ENCODE results near the gene MARS1. TPM values are rescaled to one million over a fixed set of nuclear protein-coding genes. Genes with fewer than 3 reads are reported as not detected.

Gene MARS1
- total and polyA plus RNA-seq, 5 experiments from 2014 or later, result 81.0 to 386 (median 93.5) TPM

DNA sequence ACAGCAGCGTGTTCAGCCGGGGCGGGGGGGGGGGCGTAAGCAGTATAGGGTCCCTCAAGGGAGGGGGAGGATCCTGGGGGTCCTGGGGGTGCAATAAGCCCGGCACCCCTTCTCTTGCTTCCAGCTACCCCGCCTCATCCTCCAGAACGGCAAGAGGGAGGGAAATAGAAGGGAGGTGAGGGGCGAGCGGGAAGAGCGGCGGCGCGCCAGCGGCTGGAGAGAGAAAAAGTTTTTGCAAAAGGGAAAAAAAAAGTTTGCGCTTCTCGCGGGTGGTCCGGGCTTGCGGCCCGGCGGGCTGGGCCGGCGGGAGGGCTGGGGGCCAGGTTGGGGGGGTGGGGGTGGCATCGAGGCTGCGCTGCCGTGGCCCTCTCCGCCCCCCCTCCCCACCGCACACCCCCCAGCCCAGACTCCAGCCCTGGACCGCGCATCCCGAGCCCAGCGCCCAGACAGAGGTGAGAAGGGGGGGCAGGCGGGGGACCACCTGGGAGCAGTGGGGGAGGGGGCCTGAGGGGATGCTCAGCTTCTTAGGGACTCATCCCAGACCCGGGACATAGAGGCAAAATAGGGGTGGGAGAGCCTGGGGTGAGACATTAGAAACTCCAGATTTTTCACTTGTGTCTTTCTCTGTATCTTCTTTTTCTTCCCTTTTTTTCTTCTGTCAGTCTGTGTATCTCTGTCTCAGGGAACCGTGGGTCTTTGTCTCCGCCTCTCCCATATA is 28.0 kb upstream of the MARS1 start, which contains the start of gene GLI1:
GLI1 (plus strand) TSS at position 36 of the 718 bp plus-strand sequence. CDS start 3,907 bp downstream, outside the sequence.
- Mint-ChIP-seq H3K27ac (peak within 1 kb of the TSS; percentile 92 to 99 (median 97)), H3K9me3 (no peaks in the 10 kb centered on the region), H3K36me3 (no peaks in the 10 kb centered on the region), H3K4me3 (peak within 1 kb of the TSS; percentile 80 to 99 (median 96)), H3K4me1 (peaks cover 32 to 64% (median 46%) of the 10 kb centered on the region in 4 donors), H3K27me3 (peaks cover 0 to 3% (median 0%) of the 10 kb centered on the region in 5 donors)
- POLR2A ChIA-PET, result interaction anchor here (0.6 to 7.5 kb wide), 9 partner anchors 10 to 349 kb away, joined by 3 to 133 read pairs (median 10); partner anchors contain the start of genes ARHGAP9, DDIT3 and STAT6
- DNase-seq, result no peak
- ATAC-seq, result no peak

DNA sequence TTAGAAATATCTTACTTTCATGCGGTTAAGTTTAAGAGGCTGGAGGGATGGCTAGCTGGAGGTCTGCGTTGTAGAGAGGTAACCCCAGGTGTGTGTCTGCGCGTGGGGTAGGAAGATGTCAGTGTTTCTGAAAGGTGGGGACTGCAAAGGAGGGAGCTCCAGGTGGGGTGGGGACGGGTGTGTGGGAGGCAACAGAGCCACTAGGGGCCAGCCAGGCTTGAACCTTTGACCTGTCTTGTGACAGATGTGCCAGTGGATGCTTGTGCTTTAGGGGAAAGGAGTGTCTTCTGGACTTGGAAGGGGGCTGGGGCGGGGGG is 27.4 kb upstream of the MARS1 start:
- no peak for ATAC-seq
- no peaks in the 10 kb centered on the region for H3K36me3 Mint-ChIP-seq
- peaks cover 0 to 3% (median 0%) of the 10 kb centered on the region in 5 donors for H3K27me3 Mint-ChIP-seq
- POLR2A ChIA-PET, result interaction anchor here (1.2 to 7.5 kb wide), 4 partner anchors 13 to 59 kb away, joined by 7 to 133 read pairs (median 23); partner anchors contain the start of genes ARHGAP9 and DDIT3
- peak in 5 of 10 donors; percentile 31 to 71 (median 40) for DNase-seq
- H3K4me1 Mint-ChIP-seq, result peaks cover 32 to 63% (median 46%) of the 10 kb centered on the region in 4 donors
- no peaks in the 10 kb centered on the region for H3K9me3 Mint-ChIP-seq
- peak overlapping the region; percentile 79 to 94 (median 89) for H3K4me3 Mint-ChIP-seq
- peak overlapping the region in 9 of 10 donors; percentile 45 to 95 (median 85) for H3K27ac Mint-ChIP-seq

DNA sequence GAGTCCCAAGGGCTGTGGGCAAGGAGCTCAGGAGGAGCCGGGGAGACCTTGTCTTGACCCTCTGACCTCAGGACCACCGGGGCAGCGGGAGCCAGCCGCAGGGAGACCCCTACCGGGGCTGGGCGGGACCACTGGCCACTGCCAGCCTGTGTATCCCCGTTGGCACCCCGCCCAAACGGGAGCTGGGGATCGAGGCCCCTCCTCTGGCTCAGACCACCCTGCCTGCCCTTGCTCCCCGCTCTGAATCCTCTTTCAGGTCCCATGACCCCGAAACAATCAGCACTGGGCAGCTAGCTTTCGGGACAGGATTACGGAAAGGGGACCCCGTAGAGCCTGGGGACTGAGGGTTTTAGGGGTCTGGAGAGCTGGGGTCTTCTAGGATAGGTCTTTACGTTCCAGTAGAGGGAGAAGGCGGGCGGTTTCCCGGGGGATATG is 27.0 kb upstream of the MARS1 start:
- DNase-seq (no peak), ATAC-seq (no peak)
- Mint-ChIP-seq H3K27ac (peak overlapping the region in 2 of 10 donors; percentile 49 to 81), H3K27me3 (peaks cover 0 to 3% (median 0%) of the 10 kb centered on the region in 5 donors), H3K4me1 (peaks cover 33 to 63% (median 42%) of the 10 kb centered on the region in 4 donors), H3K36me3 (no peaks in the 10 kb centered on the region), H3K9me3 (no peaks in the 10 kb centered on the region), H3K4me3 (peak overlapping the region; percentile 80 to 95 (median 88))
- POLR2A ChIA-PET, result interaction anchor here (0.8 to 7.5 kb wide), 5 partner anchors 9 to 59 kb away, joined by 5 to 133 read pairs (median 21); partner anchors contain the start of genes ARHGAP9 and DDIT3

DNA sequence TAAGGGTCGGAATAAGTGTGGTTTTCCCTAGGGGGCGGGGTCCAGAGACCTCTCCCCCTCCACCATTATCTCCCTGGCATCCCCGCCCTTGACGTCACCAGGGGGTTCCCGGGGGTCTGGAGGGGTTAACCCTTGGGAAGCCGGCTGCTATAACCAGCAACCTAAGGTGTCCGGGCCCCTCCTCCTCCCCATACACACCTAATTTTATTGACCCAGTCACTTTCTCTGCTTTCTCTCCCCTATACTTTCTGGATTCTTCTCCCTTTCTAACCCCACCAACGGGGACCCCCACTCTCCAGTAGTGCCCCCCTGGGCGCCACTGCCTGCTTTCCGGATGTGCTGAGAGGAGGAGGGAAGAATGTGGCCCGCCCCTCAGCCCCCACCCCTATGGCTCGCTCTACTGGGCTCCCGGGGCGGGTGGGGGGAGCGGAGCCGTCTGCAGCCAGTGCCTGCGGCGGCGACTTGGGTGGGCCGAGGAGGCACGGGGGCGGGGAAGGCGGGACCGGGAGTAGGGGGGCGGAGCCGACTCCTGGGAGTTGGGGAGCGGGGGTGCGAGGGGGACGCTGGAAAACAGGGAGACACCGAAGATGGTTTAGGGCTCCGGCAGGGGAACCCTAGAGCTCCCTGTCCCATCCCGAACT is 26.5 kb upstream of the MARS1 start:
- peak overlapping the region in 8 of 10 donors; percentile 71 to 93 (median 80) for H3K27ac Mint-ChIP-seq
- POLR2A ChIA-PET, result interaction anchor here (0.8 to 7.5 kb wide), 9 partner anchors 8 to 60 kb away, joined by 3 to 133 read pairs (median 6); partner anchors contain the start of genes ARHGAP9, DDIT3 and MARS1
- ATAC-seq (peak in 1 of 2 donors; percentile 7), DNase-seq (peak in 7 of 10 donors; percentile 16 to 72 (median 36))
- H3K27me3 Mint-ChIP-seq, result peaks cover 0 to 3% (median 0%) of the 10 kb centered on the region in 5 donors
- H3K36me3 Mint-ChIP-seq, result no peaks in the 10 kb centered on the region
- H3K4me3 Mint-ChIP-seq, result peak overlapping the region; percentile 80 to 96 (median 88)
- H3K4me1 Mint-ChIP-seq, result peaks cover 31 to 61% (median 39%) of the 10 kb centered on the region in 4 donors
- no peaks in the 10 kb centered on the region for H3K9me3 Mint-ChIP-seq

DNA sequence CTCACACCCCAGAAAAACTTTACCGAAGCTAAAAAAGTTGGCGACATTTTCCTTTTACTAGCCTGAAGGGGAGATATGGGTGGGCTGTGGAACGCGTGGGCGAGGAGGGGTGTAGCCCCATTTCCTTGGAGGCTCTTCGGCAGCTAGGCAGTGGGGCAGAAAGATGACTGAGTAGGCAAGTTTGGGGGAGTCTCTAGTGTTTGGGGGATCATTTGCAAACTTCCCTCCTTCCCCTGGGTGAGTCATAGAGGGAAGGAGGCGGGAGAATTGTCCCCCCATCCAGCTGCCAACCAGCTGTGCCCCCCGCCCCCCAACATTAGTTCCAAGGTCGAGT is 26.0 kb upstream of the MARS1 start:
- Mint-ChIP-seq H3K9me3 (no peaks in the 10 kb centered on the region), H3K27ac (peak overlapping the region in 9 of 10 donors; percentile 68 to 93 (median 76)), H3K4me1 (peaks cover 31 to 58% (median 40%) of the 10 kb centered on the region in 4 donors), H3K36me3 (no peaks in the 10 kb centered on the region), H3K27me3 (peaks cover 0 to 3% (median 0%) of the 10 kb centered on the region in 5 donors), H3K4me3 (peak overlapping the region; percentile 80 to 96 (median 88))
- POLR2A ChIA-PET, result interaction anchor here (0.5 to 7.5 kb wide), 12 partner anchors 8 to 159 kb away, joined by 3 to 133 read pairs (median 4); partner anchors contain the start of genes ARHGAP9 and MARS1
- no peak for ATAC-seq
- peak in 3 of 10 donors; percentile 33 to 39 (median 37) for DNase-seq

DNA sequence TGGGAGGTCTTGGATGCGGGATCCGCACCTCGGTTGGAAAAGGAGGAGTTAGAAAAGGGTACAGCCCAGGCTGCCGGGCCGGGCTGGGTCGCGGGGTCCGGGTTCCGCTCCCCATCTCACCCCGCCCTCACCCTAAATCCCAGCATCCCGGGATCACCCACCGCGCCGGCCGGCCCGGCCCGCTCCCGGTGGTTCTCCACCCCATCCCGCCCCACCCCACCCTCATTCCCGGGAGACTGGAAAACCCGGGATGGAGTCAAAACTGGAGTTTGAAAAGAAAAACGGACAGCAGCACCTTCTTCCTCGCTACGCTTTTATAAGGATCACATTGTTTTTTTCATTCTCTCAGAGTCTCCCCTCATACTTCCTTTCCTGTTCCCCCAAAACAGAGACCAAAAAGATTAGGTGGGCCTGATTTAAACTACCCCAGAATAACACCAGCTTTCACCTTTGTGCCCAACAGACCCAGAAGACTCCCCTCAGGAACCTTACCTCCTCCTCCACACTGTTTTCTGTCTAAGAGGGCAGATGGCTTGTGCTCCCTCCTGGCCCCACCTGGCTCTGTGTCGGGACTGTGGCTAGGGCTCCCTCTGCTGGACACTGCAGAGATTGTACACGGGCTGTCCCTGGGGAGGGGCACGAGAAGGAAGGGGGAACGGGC is 25.5 kb upstream of the MARS1 start:
- peak overlapping the region; percentile 80 to 96 (median 90) for H3K4me3 Mint-ChIP-seq
- peaks cover 0 to 3% (median 0%) of the 10 kb centered on the region in 3 donors for H3K36me3 Mint-ChIP-seq
- H3K4me1 Mint-ChIP-seq, result peaks cover 31 to 58% (median 43%) of the 10 kb centered on the region in 4 donors
- POLR2A ChIA-PET, result interaction anchor here (0.5 to 7.5 kb wide), 11 partner anchors 11 to 159 kb away, joined by 3 to 133 read pairs (median 4); partner anchors contain the start of genes ARHGAP9 and MARS1
- DNase-seq (peak; percentile 78 to 93 (median 88)), ATAC-seq (peak; percentile 63 to 66)
- H3K27me3 Mint-ChIP-seq, result peaks cover 0 to 3% (median 0%) of the 10 kb centered on the region in 5 donors
- peak overlapping the region; percentile 52 to 93 (median 87) for H3K27ac Mint-ChIP-seq
- no peaks in the 10 kb centered on the region for H3K9me3 Mint-ChIP-seq

DNA sequence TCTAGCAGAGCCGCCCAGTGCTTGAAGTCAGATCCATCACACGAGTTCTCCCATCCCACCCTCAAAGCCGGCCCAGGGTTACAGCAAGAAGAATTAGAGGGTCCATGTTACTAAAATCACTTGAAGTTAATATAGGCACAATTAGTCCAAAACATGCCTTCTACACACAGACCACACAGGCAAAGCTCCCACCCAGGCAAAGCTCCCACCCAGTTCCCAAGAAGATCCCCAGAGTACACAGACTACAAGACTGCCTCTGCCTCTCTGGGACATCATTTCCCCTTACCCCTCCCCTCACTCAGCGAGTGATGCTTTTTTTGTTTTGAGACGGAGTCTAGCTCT is 25.0 kb upstream of the MARS1 start:
- Mint-ChIP-seq H3K27me3 (peaks cover 0 to 3% (median 0%) of the 10 kb centered on the region in 5 donors), H3K4me3 (peak overlapping the region; percentile 80 to 96 (median 90)), H3K36me3 (peaks cover 0 to 8% (median 3%) of the 10 kb centered on the region in 3 donors), H3K27ac (peak overlapping the region in 9 of 10 donors; percentile 52 to 93 (median 86)), H3K4me1 (peaks cover 35 to 60% (median 44%) of the 10 kb centered on the region in 4 donors), H3K9me3 (no peaks in the 10 kb centered on the region)
- no peak for DNase-seq
- POLR2A ChIA-PET, result interaction anchor here (1.0 to 7.5 kb wide), 5 partner anchors 11 to 158 kb away, joined by 3 to 133 read pairs (median 5); partner anchors contain the start of genes ARHGAP9 and DDIT3
- ATAC-seq, result no peak

DNA sequence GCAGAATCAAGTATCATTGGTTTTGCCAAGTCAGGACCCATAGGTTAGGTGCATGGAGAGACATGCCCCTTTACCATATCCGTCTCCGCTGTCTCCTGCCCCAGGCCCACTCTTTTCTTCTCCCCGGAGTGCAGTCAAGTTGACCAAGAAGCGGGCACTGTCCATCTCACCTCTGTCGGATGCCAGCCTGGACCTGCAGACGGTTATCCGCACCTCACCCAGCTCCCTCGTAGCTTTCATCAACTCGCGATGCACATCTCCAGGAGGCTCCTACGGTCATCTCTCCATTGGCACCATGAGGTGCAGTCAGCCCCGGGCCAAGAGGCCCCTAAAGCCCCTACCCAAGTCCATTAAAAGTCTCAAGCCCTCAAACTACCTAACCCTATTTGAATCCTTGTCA is 23.3 kb upstream of the MARS1 start:
- POLR2A ChIA-PET, result interaction anchor here (2.1 to 7.5 kb wide), 2 partner anchors 15 to 55 kb away, joined by 5 to 133 read pairs; partner anchors contain the start of genes ARHGAP9 and DDIT3
- ATAC-seq, result no peak
- Mint-ChIP-seq H3K4me3 (no peak overlapping the region), H3K27ac (peak overlapping the region in 5 of 10 donors; percentile 43 to 68 (median 63)), H3K9me3 (no peaks in the 10 kb centered on the region), H3K36me3 (peaks cover 0 to 22% (median 5%) of the 10 kb centered on the region in 3 donors), H3K4me1 (peaks cover 30 to 56% (median 39%) of the 10 kb centered on the region in 4 donors), H3K27me3 (peaks cover 0 to 3% (median 0%) of the 10 kb centered on the region in 5 donors)
- no peak for DNase-seq

DNA sequence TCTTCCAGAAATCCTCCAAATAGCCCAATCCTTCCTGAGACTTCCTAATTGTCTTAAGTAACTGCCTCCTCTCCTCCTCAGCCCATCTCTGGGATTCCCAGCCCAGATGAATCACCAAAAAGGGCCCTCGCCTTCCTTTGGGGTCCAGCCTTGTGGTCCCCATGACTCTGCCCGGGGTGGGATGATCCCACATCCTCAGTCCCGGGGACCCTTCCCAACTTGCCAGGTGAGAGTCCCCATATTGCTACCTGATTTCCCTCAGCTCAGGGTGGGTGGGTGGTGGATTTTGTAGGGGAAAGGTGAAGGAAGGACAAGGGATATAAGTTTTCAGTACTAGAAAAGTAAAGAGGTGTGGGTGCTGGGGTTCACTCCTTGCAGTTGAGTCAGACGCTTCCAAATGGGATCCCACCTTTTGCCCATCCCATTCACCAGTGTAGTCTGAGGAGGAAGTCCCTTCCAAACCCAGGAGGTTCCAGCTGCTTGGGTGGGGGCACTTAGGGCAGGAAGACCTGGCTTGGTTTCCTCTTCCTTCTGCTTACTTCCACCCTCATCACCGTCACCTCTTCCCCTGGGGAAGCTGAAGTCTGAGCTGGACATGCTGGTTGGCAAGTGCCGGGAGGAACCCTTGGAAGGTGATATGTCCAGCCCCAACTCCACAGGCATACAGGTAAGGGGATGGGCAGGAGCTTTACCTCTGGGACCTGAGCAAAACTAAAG is 22.7 kb upstream of the MARS1 start:
- POLR2A ChIA-PET, result interaction anchor here (0.6 to 2.1 kb wide), 4 partner anchors 11 to 54 kb away, joined by 3 to 20 read pairs (median 4); partner anchors contain the start of gene DDIT3
- Mint-ChIP-seq H3K36me3 (peaks cover 0 to 25% (median 5%) of the 10 kb centered on the region in 3 donors), H3K4me3 (no peak overlapping the region), H3K9me3 (no peaks in the 10 kb centered on the region), H3K27ac (peak overlapping the region in 9 of 10 donors; percentile 24 to 91 (median 68)), H3K4me1 (peaks cover 28 to 50% (median 41%) of the 10 kb centered on the region in 4 donors), H3K27me3 (peaks cover 0 to 3% (median 0%) of the 10 kb centered on the region in 5 donors)
- ATAC-seq (no peak), DNase-seq (no peak)

DNA sequence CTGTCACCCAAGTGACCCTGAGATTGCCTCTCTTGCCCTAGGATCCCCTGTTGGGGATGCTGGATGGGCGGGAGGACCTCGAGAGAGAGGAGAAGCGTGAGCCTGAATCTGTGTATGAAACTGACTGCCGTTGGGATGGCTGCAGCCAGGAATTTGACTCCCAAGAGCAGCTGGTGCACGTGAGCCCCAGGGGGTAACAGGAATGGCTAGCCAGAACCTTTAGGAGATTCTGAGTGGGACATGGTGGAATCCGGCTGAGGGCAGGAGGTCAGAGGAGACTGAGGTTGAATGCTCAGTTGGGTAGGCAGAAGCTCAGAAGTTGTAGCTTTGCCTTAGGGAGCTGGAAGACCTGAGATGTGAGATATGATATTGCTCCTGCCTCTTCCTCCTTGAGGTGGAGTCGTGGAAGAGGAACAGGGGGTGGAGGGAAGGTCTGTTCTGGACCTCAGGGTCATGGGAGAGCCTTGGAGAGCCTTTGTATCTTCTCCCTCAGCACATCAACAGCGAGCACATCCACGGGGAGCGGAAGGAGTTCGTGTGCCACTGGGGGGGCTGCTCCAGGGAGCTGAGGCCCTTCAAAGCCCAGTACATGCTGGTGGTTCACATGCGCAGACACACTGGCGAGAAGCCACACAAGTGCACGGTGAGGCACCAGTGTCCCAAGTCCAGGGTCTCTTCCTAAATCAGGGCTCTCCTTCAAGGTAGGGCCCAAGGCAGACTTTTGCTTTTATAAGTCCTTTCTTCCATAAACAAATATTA is 21.9 kb upstream of the MARS1 start:
- peaks cover 24 to 43% (median 37%) of the 10 kb centered on the region in 4 donors for H3K4me1 Mint-ChIP-seq
- POLR2A ChIA-PET, result interaction anchor here (0.9 to 1.5 kb wide), 2 partner anchors 10 to 13 kb away, joined by 3 to 20 read pairs; no protein-coding TSS in a partner anchor

More for the DNA sequence above, 21.9 kb upstream of the MARS1 start:
- Mint-ChIP-seq H3K9me3 (no peaks in the 10 kb centered on the region), H3K27me3 (peaks cover 0 to 2% (median 0%) of the 10 kb centered on the region in 5 donors), H3K4me3 (no peak overlapping the region), H3K36me3 (peaks cover 0 to 30% (median 5%) of the 10 kb centered on the region in 3 donors), H3K27ac (peak overlapping the region; percentile 9 to 91 (median 78))
- DNase-seq (no peak), ATAC-seq (no peak)

All from naive thymus-derived CD8-positive, alpha-beta T cell (primary cell).